Tibial artery (tissue), 4 donors: ENCODE results near the gene EVX2.

Source experiments
- DNase-seq, 2 donors: peaks; one replicate each; pipeline ENCODE4 v3.0.0-alpha.2; 2019
- H3K27ac ChIP-seq, 2 donors: fragments of 200-600 bp; sonication (generic) in 1 of 2; 1 replicate in 1 of 2; 2 replicates in 1 of 2; pipeline ENCODE4 v1.5.1; 2018 to 2019; ENCODE audit warnings: mild to moderate bottlenecking in 1 of 2
- H3K27me3 ChIP-seq, 2 donors: fragments of 200-600 bp; sonication (generic) in 1 of 2; one replicate each; pipeline versions ENCODE4 v1.5.1 to v1.6.0; 2016 to 2019
- H3K36me3 ChIP-seq, 3 donors: fragments of 200-600 bp; sonication (generic) in 2 of 3; one replicate each; pipeline ENCODE4 v1.5.1; 2016 to 2019; ENCODE audit warnings: mild to moderate bottlenecking in 2 of 3
- H3K4me1 ChIP-seq, 4 donors: fragments of 200-600 bp; sonication (generic) in 2 of 4; 1 replicate in 3 of 4; 2 replicates in 1 of 4; pipeline ENCODE4 v1.5.1; 2016 to 2019
- H3K4me3 ChIP-seq, 2 donors: fragments of 200-600 bp; sonication (generic) in 1 of 2; 1 replicate in 1 of 2; 2 replicates in 1 of 2; pipeline ENCODE4 v1.5.1; 2018 to 2019; ENCODE audit warnings: mild to moderate bottlenecking in 2 of 2
- H3K9me3 ChIP-seq, 3 donors: fragments of 200-600 bp; sonication (generic) in 1 of 3; one replicate each; pipeline ENCODE4 v1.5.1; 2016 to 2019
- CTCF ChIP-seq, 2 experiments: fragments of 200-600 bp in 1 of 2; fragments of 450-650 bp in 1 of 2; IDR thresholded peaks; one replicate each; pipeline ENCODE4 v1.5.1; 2017 to 2019; ENCODE audit warnings: antibody characterized with exemption in 2 of 2, mild to moderate bottlenecking in 1 of 2, moderate library complexity in 1 of 2
- intact Hi-C: fragments of 100-400 bp; cut with DNase I; formaldehyde crosslinking; loops from one replicate; pipeline ENCODE4 v1.15.0; 2023; ENCODE audit warnings: low total_unique reads

Gene EVX2

GRCh38 chr2:176115883-176116813 lies 32.4 kb upstream of the EVX2 start, which contains the start of gene HOXD10:
Gene HOXD10, plus strand, starts transcription at chr2:176116778. Its CDS starts 56 bp downstream, at chr2:176116834.
- DNase-seq: no peak
- intact Hi-C loops: loop anchor here (10.0 kb wide), 1 partner anchor 1029 kb away; no protein-coding TSS in a partner anchor
- Histone ChIP-seq H3K9me3 (no peaks in the 10 kb centered on the region), H3K27me3 (peaks cover 10 to 100% of the 10 kb centered on the region in 2 donors), H3K27ac (no peak within 1 kb of the TSS), H3K4me1 (peaks cover 0 to 11% (median 7%) of the 10 kb centered on the region in 4 donors), H3K4me3 (peak within 1 kb of the TSS in 1 of 2 donors; percentile 12), H3K36me3 (no peaks in the 10 kb centered on the region)
- TF ChIP-seq CTCF (IDR thresholded peaks at IDR 0.05): peak; percentile 10 to 23

DNA sequence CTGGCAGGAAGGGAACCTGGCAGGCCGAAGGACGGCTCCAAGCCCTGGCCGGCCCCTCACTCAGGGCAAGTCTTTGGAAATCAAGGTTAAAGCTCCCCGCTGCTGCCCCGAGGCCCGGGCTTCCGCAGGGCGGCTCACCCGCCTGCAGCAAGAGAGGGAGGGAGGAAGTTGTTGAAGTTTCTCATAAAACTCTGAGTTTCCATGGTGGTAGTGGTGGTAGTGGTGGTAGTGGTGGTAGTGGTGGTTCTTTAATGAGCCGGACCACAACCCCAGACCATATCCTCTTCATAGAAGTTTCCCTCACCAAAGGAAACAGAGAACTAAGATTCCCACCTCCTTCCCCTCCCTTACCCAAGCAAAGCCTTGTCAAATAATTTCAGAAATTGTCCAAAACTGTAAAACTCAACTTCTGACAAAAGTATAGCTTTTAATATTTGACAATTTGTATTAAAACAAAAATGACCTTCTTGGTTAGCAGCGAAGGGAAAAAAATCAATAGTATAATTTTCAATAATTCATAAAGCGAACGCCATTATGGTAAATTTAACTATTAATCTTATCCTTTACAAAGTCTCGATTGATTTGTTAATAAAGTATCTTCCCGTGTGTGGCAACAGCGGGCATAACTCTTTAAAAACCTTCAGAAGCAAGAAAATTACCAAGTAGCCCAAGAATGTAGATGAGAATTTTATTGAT lies 31.3 kb upstream of the EVX2 start:
- DNase-seq: no peak
- intact Hi-C loops: loop anchor here (10.0 kb wide), 1 partner anchor 1030 kb away; no protein-coding TSS in a partner anchor
- Histone ChIP-seq H3K9me3 (no peaks in the 10 kb centered on the region), H3K27me3 (peaks cover 10 to 100% of the 10 kb centered on the region in 2 donors), H3K36me3 (no peaks in the 10 kb centered on the region), H3K27ac (no peak overlapping the region), H3K4me1 (peaks cover 0 to 11% (median 7%) of the 10 kb centered on the region in 4 donors), H3K4me3 (no peak overlapping the region)
- no peak for TF ChIP-seq CTCF (IDR thresholded peaks at IDR 0.05)

- Histone ChIP-seq H3K4me3 (no peak overlapping the region), H3K4me1 (peaks cover 0 to 11% (median 7%) of the 10 kb centered on the region in 4 donors), H3K27me3 (peaks cover 10 to 100% of the 10 kb centered on the region in 2 donors), H3K9me3 (no peaks in the 10 kb centered on the region), H3K27ac (no peak overlapping the region), H3K36me3 (no peaks in the 10 kb centered on the region)
- intact Hi-C loops: loop anchor here (10.0 kb wide), 1 partner anchor 1030 kb away; no protein-coding TSS in a partner anchor
- DNase-seq: no peak
- TF ChIP-seq CTCF (IDR thresholded peaks at IDR 0.05): no peak
Observed at GRCh38 chr2:176114120-176114929, 30.6 kb upstream of the EVX2 start.

DNA sequence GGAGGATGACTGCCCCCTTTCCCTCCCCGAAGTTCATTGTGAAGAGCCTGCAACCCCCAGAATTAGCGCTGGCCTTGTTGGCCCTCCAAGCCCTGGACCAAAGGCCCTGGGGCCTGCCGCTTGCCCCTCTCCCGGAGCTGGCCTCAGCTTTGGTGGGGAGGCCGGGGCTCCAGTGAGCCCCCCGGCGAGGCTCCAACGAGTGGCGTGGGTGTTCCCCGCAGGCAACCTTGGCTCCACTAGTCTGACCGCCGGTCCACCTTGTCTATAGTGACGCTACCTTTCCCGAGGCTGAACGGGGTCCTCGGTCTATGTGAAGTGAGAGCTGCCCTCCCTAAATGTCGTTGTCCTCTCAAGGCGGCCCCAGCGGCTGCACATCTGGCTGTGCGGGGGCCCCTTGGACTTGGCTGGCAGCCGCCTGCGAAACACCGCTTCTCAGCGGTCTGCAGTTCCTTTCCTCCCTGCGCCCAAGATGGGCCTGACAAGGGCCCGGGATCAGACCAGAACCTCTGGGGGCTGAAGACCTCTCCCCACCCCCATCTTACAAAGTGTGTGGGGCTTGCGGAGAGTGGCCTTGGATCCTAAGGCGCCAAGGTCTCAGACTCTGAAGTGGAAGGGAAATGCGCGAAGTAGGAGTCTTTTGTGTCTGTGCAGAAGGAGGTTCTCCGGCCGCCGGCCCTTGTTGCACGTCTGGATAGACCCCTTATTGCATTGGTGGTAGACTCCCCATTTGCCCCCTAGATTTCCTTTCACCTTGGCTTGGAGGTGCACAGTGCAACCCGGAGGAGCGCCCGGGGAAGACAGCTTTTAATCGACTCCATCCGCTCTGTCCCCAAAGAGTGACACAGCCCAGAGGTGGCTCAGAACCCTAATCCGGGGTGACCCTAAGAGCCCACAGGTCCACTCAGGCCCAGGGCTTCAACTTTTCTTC lies 28.9 kb upstream of the EVX2 start:
- intact Hi-C loops: loop anchor here (10.0 kb wide), 1 partner anchor 1032 kb away; no protein-coding TSS in a partner anchor

More for the DNA sequence above, 28.9 kb upstream of the EVX2 start:
- Histone ChIP-seq H3K36me3 (no peaks in the 10 kb centered on the region), H3K4me3 (no peak overlapping the region), H3K27ac (no peak overlapping the region), H3K4me1 (peaks cover 0 to 28% (median 20%) of the 10 kb centered on the region in 4 donors), H3K27me3 (peaks cover 12 to 100% of the 10 kb centered on the region in 2 donors), H3K9me3 (no peaks in the 10 kb centered on the region)
- no peak for TF ChIP-seq CTCF (IDR thresholded peaks at IDR 0.05)
- DNase-seq: no peak
